Gastroesophageal sphincter (tissue), 4 donors: ENCODE data around the gene MYCN. TPM values are rescaled to one million over a fixed set of nuclear protein-coding genes. Genes with fewer than 3 reads are reported as not detected.

Experiments used
- ATAC-seq: fragments of 150-250 bp; one replicate; pipeline ENCODE4 v1.9.1; 2016; ENCODE audit warnings: mild to moderate bottlenecking, moderate library complexity
- H3K27ac ChIP-seq, 4 donors: fragments of 200-600 bp; sonication (generic) in 3 of 4; 1 replicate in 3 of 4; 2 replicates in 1 of 4; pipeline ENCODE4 v1.5.1; 2016 to 2019
- H3K27me3 ChIP-seq: fragments of 200-600 bp; sonication (generic); one replicate; pipeline ENCODE4 v1.5.1; 2019
- H3K36me3 ChIP-seq, 2 donors: fragments of 200-600 bp; sonication (generic); one replicate each; pipeline ENCODE4 v1.5.1; 2019; ENCODE audit warnings: control low read depth in 1 of 2
- H3K4me1 ChIP-seq, 3 donors: fragments of 200-600 bp; sonication (generic); 1 replicate in 2 of 3; 2 replicates in 1 of 3; pipeline ENCODE4 v1.5.1; 2016 to 2019; ENCODE audit warnings: control low read depth in 2 of 3
- H3K4me3 ChIP-seq, 2 donors: fragments of 200-600 bp; sonication (generic); one replicate each; pipeline ENCODE4 v1.5.1; 2019; ENCODE audit warnings: mild to moderate bottlenecking in 1 of 2, moderate library complexity in 1 of 2
- H3K9me3 ChIP-seq, 3 donors: fragments of 200-600 bp; sonication (generic); one replicate each; pipeline ENCODE4 v1.5.1; 2017 to 2019; ENCODE audit warnings: control low read depth in 2 of 3
- CTCF ChIP-seq, 4 experiments: fragments of 200-600 bp in 2 of 4; fragments of 450-650 bp in 2 of 4; sonication (generic) in 1 of 4; IDR thresholded peaks; one replicate each; pipeline ENCODE4 v1.5.1; 2017 to 2019; ENCODE audit warnings: antibody characterized with exemption in 4 of 4, mild to moderate bottlenecking in 2 of 4, moderate library complexity in 2 of 4
- EP300 ChIP-seq: sonication (generic); formaldehyde crosslinking; IDR thresholded peaks from one replicate; pipeline ENCODE4 v1.6.1; 2017; ENCODE audit warnings: antibody characterized with exemption, mild to moderate bottlenecking
- POLR2A ChIP-seq, 2 donors: fragments of 450-650 bp; IDR thresholded peaks; one replicate each; pipeline ENCODE4 v1.6.1; 2017; ENCODE audit warnings: antibody characterized with exemption in 2 of 2, mild to moderate bottlenecking in 2 of 2, moderate library complexity in 1 of 2
- POLR2AphosphoS5 ChIP-seq: sonication (generic); formaldehyde crosslinking; IDR thresholded peaks from one replicate; pipeline ENCODE4 v1.6.1; 2017; ENCODE audit warnings: antibody characterized with exemption
- WGBS, 2 donors: methylation state at CpG; one replicate each; pipeline ENCODE4 v1.1.5; 2018; ENCODE audit warnings: low coverage in 1 of 2; 5-methylcytosine and 5-hydroxymethylcytosine counted together
- total RNA-seq, 4 donors: library from RNA; depleted of rRNA; stranded (reverse); fragments of >200 nt; gene quantifications; one replicate each; pipeline ENCODE4 v1.1.0, GENCODE V29; 2016

MYCN gene
- total RNA-seq, 4 donors from 2014 or later, result 0.13 to 0.46 (median 0.35) TPM; not detected in 1

- peaks cover 7% of the 10 kb centered on the region for H3K27me3 ChIP-seq
These were observed 33.4 kb downstream of the MYCN start for GRCh38 chr2:15973481-15974401.

GRCh38 chr2:15974565-15975260 is 34.4 kb downstream of the MYCN start:
- H3K4me1 ChIP-seq, result peaks cover 0 to 8% (median 0%) of the 10 kb centered on the region in 3 donors
- no peaks in the 10 kb centered on the region for H3K9me3 ChIP-seq
- H3K27me3 ChIP-seq, result peaks cover 7% of the 10 kb centered on the region
- TF ChIP-seq EP300, result no peak
- TF ChIP-seq POLR2A (IDR thresholded peaks at IDR 0.05), result no peak
- no peak for TF ChIP-seq POLR2AphosphoS5
- TF ChIP-seq CTCF (IDR thresholded peaks at IDR 0.05), result no peak
- no peak overlapping the region for H3K4me3 ChIP-seq
- no peak overlapping the region for H3K27ac ChIP-seq
- WGBS, 2 donors, result 75 to 100% methylated on average over 4 to 5 of the region's 5 CpGs
- no peaks in the 10 kb centered on the region for H3K36me3 ChIP-seq
- ATAC-seq, result no peak

More at GRCh38 chr2:15973481-15974401, 33.4 kb downstream of the MYCN start:
- H3K27ac ChIP-seq, result no peak overlapping the region
- ATAC-seq, result no peak
- H3K4me1 ChIP-seq, result peaks cover 0 to 8% (median 0%) of the 10 kb centered on the region in 3 donors
- 40 to 54% methylated on average over 5 to 7 of the region's 7 CpGs for WGBS, 2 donors
- no peaks in the 10 kb centered on the region for H3K36me3 ChIP-seq
- no peak overlapping the region for H3K4me3 ChIP-seq
- TF ChIP-seq CTCF (IDR thresholded peaks at IDR 0.05), result no peak
- no peaks in the 10 kb centered on the region for H3K9me3 ChIP-seq

DNA sequence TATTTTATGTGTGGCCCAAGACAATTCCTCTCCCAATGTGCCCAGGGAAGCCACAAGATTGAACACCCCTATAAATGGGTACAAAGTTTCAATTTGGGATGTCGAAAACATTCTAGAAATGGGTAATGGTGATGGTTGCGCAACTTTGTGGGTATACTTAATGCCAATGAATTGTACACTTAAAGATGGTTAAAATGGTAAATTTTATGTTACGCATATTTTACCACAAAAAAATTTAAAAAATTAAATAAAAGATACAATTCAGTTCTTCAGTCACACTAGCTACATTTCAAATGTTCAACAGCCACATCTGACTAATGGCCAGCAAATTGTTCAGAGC is 34.9 kb downstream of the MYCN start:
- Histone ChIP-seq H3K4me3 (no peak overlapping the region), H3K27ac (no peak overlapping the region), H3K9me3 (no peaks in the 10 kb centered on the region), H3K27me3 (peaks cover 7% of the 10 kb centered on the region), H3K36me3 (no peaks in the 10 kb centered on the region), H3K4me1 (peaks cover 0 to 8% (median 0%) of the 10 kb centered on the region in 3 donors)
- TF ChIP-seq POLR2A (IDR thresholded peaks at IDR 0.05) (no peak), CTCF (IDR thresholded peaks at IDR 0.05) (no peak), POLR2AphosphoS5 (no peak), EP300 (no peak)
- WGBS, 2 donors, result 97% methylated on average over 3 of the region's 3 CpGs; no CpG with 5 or more reads in 1 of the 2 donors
- no peak for ATAC-seq

GRCh38 chr2:15975676-15976075 is 35.3 kb downstream of the MYCN start:
- no peaks in the 10 kb centered on the region for H3K36me3 ChIP-seq
- WGBS, 2 donors, result 81 to 90% methylated on average over 5 of the region's 5 CpGs
- no peak for ATAC-seq

More at GRCh38 chr2:15975676-15976075, 35.3 kb downstream of the MYCN start:
- no peaks in the 10 kb centered on the region for H3K9me3 ChIP-seq
- peaks cover 7% of the 10 kb centered on the region for H3K27me3 ChIP-seq
- H3K4me3 ChIP-seq, result no peak overlapping the region
- peaks cover 0 to 8% (median 0%) of the 10 kb centered on the region in 3 donors for H3K4me1 ChIP-seq
- no peak overlapping the region for H3K27ac ChIP-seq
- TF ChIP-seq POLR2A (IDR thresholded peaks at IDR 0.05), result no peak
- TF ChIP-seq CTCF (IDR thresholded peaks at IDR 0.05), result no peak
- no peak for TF ChIP-seq POLR2AphosphoS5
- TF ChIP-seq EP300, result no peak
